HG03575 (cell line): ENCODE results near the gene ETV5.

ENCODE experiments used
- ATAC-seq: cut with Tn5 transposase; IDR thresholded peaks from one replicate; pipeline ENCODE4 v1.9.1; 2021; ENCODE audit not compliant: unreplicated experiment, insufficient number of reproducible peaks, low FRiP score; ENCODE audit errors: extremely low read depth

The ETV5 gene

DNA sequence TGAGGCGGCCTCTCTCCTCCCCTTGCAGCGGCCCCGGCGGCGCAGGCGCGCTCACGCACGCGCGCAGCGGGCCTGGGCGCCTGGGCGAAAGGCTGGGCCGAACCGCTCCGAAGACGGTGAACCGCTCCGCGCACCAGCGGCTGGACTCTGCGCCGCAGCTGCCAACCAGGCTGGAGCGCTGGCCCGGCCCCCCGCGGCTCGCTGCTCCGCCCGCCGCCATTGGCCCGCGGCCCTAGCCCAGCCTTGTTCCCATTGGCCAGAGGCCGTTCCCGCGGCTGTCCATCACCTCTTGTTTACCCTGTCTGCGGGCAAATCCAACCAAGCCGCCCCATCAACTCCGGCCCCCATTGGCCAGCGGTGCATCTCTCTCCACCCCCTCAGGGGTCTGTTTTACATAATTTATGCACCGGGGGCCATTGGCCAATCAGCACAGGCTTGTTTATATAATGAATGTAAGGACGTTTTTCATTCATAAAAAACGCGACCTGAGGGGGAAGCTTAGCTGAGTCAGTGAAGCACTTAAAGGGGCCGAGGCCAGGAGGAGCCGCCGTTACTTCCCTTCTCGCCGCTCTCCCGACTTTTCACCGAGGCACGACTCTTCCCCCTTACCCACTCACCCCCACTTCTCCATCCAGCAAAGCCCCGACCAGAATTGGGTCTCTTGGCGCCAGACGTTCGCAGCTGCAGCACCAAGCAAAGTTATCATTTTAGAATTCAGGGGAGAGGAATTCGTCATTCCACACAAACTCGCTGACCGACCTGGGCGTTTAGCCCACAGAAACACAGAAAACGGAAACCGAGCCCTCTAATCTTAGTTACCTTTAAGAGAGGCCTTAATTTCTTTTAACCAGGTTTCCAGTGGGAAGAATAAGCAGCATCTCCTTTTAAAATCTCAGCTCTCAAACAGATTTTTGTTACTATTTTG is at the start of gene ETV5:
Gene ETV5, minus strand, starts transcription at position 149 of the 925 bp plus-strand sequence. CDS start 3,221 bp downstream, outside the sequence.
- ATAC-seq: peak; percentile 79

DNA sequence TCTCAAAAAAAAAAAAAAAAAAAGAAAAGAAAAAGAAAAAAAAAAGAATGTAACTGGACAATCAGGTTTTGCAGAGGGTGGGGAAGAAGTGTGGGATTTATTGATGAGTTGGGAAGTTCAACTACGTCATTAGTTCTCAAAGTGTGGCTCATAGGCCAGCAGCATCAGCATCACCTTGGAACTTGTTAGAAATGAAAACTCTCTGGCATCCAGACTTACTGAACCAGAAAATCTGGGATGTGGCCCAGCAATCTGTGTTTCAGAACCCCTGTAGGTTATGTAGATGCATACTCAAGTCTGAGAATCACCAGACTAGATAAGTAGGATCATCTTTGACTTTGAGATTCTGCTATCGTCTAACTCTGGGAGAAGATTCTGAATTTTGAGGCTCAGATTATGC is 45.8 kb upstream of the ETV5 start:
- ATAC-seq: no peak

GRCh38 chr3:186152889-186153292 is 44.0 kb upstream of the ETV5 start:
- ATAC-seq: peak; percentile 72

DNA sequence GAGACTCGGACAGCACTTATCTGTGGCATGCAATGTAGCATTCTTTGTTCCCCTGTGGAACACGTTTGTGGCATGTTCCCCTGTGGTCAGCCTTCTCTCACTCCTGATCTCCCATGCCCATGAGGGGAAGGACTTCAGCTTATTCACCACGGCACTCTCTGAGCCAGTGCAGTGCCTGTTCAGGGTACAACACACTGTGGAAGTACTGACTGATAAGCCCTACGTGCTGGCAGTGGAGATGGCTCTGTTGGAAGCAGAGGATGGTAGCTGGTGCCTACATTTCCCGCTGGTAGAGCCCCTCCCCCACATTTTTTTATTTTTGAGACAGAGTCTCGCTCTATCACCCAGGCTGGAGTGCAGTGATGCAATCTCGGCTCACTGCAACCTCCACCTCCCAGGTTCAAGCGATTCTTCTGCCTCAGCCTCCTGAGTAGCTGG is 43.5 kb upstream of the ETV5 start:
- no peak for ATAC-seq

- ATAC-seq: no peak
Observed at GRCh38 chr3:186151077-186151971, 42.4 kb upstream of the ETV5 start.

- no peak for ATAC-seq
Observed at GRCh38 chr3:186150041-186150830, 41.3 kb upstream of the ETV5 start.

DNA sequence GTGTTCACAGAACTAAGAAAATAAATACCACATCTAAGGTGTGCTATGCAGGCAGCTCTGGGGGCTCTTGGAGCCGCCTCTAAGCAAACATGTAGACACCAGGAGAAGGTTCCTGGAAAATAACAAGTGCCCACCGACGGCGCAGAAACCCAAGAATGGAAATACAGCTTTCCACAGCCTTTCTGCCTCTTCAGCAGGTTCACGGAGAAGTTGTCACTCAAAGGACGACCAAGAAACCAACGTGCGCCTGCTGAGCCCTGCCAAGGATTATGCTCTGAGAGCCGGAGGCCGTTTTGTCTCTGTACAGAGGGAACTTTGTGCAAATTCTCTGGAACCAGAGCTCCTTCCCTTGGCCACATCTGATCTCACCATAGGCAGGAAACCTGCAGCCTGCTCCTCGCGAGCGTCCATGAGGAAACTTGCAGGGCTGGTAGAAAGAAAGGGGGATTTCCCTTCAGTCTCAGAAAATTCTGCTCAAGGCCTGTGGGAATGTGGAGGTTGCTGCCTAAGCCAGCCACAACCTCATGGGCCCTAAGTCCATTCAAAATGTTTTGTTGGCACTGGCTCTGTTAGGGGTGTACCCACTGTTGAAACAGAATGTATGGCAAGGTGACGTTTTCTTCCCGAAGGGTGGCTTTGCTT is 40.6 kb upstream of the ETV5 start:
- no peak for ATAC-seq

GRCh38 chr3:186144257-186144656 is 35.4 kb upstream of the ETV5 start:
- ATAC-seq: no peak

GRCh38 chr3:186143250-186143649 is 34.4 kb upstream of the ETV5 start:
- ATAC-seq: no peak

DNA sequence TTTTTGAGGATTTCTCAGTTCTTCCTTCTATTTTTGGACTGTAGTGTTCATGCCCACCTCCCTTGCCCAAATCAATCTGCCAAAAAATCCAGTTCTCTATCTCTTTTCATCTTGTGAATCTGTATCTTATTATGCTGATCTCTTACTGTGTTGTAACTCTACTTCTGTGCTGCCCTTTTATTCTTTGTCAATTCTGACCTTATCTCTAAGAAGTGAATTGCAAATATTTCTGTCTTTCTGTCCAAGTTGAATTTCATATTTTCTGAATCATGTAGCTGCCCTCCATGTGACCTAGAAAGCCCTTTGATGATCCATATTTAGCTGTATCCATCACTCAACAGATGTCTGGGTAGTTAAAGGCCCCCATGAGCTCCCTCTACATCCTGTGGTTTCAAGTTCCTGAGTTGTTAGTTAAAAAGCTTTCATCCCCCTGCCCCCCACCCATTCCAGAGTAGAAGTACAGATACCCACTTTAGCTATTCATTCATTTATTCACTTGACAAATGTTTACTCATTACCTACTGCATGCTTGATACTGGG is 33.6 kb upstream of the ETV5 start:
- no peak for ATAC-seq

GRCh38 chr3:186141790-186142189 is 32.9 kb upstream of the ETV5 start:
- no peak for ATAC-seq

DNA sequence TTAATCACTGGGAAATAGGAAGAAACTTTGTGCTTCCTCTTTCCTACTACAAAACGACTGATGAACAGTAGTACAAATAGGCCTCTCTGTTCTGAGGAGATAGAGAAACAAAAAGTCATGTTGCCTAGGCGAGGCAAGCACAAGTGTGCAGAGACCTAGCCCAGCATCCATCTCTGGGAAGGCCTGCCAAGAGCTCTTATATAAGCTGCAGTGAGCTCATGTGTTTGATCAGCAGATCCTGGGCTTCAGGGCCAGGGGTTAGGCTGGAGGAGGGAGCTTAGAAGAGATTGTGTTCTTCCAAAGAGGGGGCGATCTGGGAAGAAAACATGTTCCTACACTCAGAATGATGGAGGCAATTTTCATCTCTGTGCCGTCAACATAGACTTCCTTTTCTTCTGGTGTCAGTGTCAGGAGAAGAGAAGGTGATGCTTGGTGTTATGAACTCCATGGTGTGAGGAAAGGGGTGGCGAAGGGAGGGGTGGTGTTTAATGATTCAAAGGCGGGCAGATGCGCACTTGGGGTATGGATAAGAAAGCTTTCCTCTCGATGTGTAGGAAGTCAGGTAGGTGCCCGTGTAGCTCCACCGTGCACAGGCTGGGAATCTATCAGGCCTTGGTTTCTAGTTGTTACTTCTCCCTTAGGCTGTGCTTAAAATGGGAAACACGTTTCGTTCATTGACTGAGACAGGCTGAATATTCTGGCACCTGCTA is 29.5 kb upstream of the ETV5 start:
- no peak for ATAC-seq

GRCh38 chr3:186137051-186137685 is 28.3 kb upstream of the ETV5 start:
- no peak for ATAC-seq

- no peak for ATAC-seq
Observed at GRCh38 chr3:186133980-186134379, 25.1 kb upstream of the ETV5 start.

GRCh38 chr3:186132487-186132886 is 23.6 kb upstream of the ETV5 start:
- no peak for ATAC-seq

DNA sequence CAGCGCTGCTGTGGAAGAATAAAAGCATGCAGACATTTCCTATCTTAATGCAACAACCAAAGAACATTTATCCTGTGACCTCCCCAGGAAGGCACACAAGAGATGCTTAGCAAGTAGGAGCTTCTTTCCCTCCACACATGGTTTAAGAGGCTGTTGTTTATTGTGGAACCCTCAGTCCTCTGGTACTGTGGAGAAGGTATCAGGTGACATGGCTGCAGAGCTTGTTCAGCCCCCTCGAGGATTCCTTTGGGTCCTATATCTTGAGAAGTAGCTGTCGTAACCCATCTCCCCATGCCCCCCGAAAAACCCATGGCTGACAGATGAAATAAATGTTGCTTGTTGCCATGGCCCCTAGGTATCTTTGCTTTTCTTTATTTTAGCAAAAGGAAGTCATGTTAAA is 20.3 kb upstream of the ETV5 start:
- no peak for ATAC-seq

GRCh38 chr3:186128158-186128557 is 19.3 kb upstream of the ETV5 start:
- ATAC-seq: no peak
